Neuronal stem cell (in vitro differentiated cells): ENCODE data around the gene CACNA1C.

ENCODE experiments used
- DNase-seq: peaks from one replicate; pipeline ENCODE4 v3.0.0-alpha.2; 2013; ENCODE audit warnings: low spot score
- H2AFZ ChIP-seq: one replicate; pipeline ENCODE4 v1.6.1; 2013; ENCODE audit warnings: mild to moderate bottlenecking, low read length, inconsistent platforms
- H2AK5ac ChIP-seq: 2 replicates; pipeline ENCODE4 v1.6.1; 2013; ENCODE audit warnings: low read depth, mild to moderate bottlenecking, inconsistent platforms, low read length, moderate library complexity, mixed read lengths
- H2BK120ac ChIP-seq: 2 replicates; pipeline ENCODE4 v1.6.1; 2013; ENCODE audit warnings: low read depth, mild to moderate bottlenecking, inconsistent platforms, low read length, moderate library complexity, mixed read lengths
- H2BK12ac ChIP-seq: one replicate; pipeline ENCODE4 v1.6.1; 2013; ENCODE audit warnings: low read length, inconsistent platforms
- H2BK15ac ChIP-seq: 2 replicates; pipeline ENCODE4 v1.6.1; 2013; ENCODE audit warnings: mild to moderate bottlenecking, low read length, inconsistent platforms, mixed read lengths
- H2BK5ac ChIP-seq: one replicate; pipeline ENCODE4 v1.6.1; 2013; ENCODE audit warnings: inconsistent platforms, mild to moderate bottlenecking, low read length, moderate library complexity
- H3K14ac ChIP-seq: one replicate; pipeline ENCODE4 v1.6.1; 2013; ENCODE audit warnings: low read length, inconsistent platforms
- H3K18ac ChIP-seq: 2 replicates; pipeline ENCODE4 v1.6.1; 2013; ENCODE audit warnings: low read length, inconsistent platforms
- H3K23ac ChIP-seq: 2 replicates; pipeline ENCODE4 v1.6.1; 2013; ENCODE audit warnings: low read depth, mild to moderate bottlenecking, mixed read lengths, low read length, inconsistent platforms; ENCODE audit not compliant: poor library complexity
- H3K27ac ChIP-seq: replicated peaks from 3 replicates; pipeline ENCODE4 v1.5.1; 2013; ENCODE audit warnings: low read length, inconsistent platforms
- H3K27me3 ChIP-seq, 3 experiments: 2 replicates each; pipeline ENCODE4 v1.6.1; 2013; ENCODE audit warnings: low read length in 3 of 3, mild to moderate bottlenecking in 2 of 3, inconsistent platforms in 1 of 3, low read depth in 1 of 3, mixed read lengths in 1 of 3, moderate library complexity in 1 of 3; ENCODE audit not compliant: control insufficient read depth in 3 of 3, insufficient read depth in 3 of 3
- H3K36me3 ChIP-seq, 2 donors: replicated peaks in 1 of 2; 2 replicates each; pipeline ENCODE4 v1.6.1; 2013; ENCODE audit warnings: low read length in 2 of 2; ENCODE audit not compliant: control insufficient read depth in 2 of 2, insufficient read depth in 2 of 2
- H3K4ac ChIP-seq: 2 replicates; pipeline ENCODE4 v1.6.1; 2013; ENCODE audit warnings: inconsistent platforms, mild to moderate bottlenecking, low read length, moderate library complexity
- H3K4me1 ChIP-seq, 2 donors: 1 replicate in 1 of 2; 2 replicates in 1 of 2; pipeline ENCODE4 v1.6.1; 2013; ENCODE audit warnings: low read length in 2 of 2, low read depth in 1 of 2; ENCODE audit not compliant: control insufficient read depth in 2 of 2, insufficient read depth in 1 of 2
- H3K4me2 ChIP-seq: one replicate; pipeline ENCODE4 v1.6.1; 2013; ENCODE audit warnings: mild to moderate bottlenecking, low read length, inconsistent platforms; ENCODE audit not compliant: insufficient read depth, poor library complexity, severe bottlenecking
- H3K4me3 ChIP-seq, 2 donors: 2 replicates each; pipeline ENCODE4 v1.5.1; 2013; ENCODE audit warnings: low read length in 2 of 2, mild to moderate bottlenecking in 2 of 2, inconsistent platforms in 1 of 2, moderate library complexity in 1 of 2
- H3K79me1 ChIP-seq: one replicate; pipeline ENCODE4 v1.6.1; 2013; ENCODE audit warnings: low read depth, mild to moderate bottlenecking, inconsistent platforms, low read length, moderate library complexity
- H3K9ac ChIP-seq: one replicate; pipeline ENCODE4 v1.6.1; 2013; ENCODE audit warnings: mild to moderate bottlenecking, low read depth, low read length, inconsistent platforms; ENCODE audit not compliant: poor library complexity
- H3K9me3 ChIP-seq, 2 donors: replicated peaks in 1 of 2; 2 replicates each; pipeline versions ENCODE3 to v1.6.1; 2013; ENCODE audit warnings: low read length in 2 of 2, mild to moderate bottlenecking in 2 of 2, inconsistent platforms in 1 of 2, low read depth in 1 of 2, mixed read lengths in 1 of 2, moderate library complexity in 1 of 2; ENCODE audit not compliant: control insufficient read depth in 2 of 2, insufficient read depth in 1 of 2
- H4K8ac ChIP-seq: one replicate; pipeline ENCODE4 v1.6.1; 2013; ENCODE audit warnings: low read depth, mild to moderate bottlenecking, inconsistent platforms, low read length, moderate library complexity
- H4K91ac ChIP-seq: one replicate; pipeline ENCODE4 v1.6.1; 2013; ENCODE audit warnings: low read length, low read depth, mild to moderate bottlenecking, inconsistent platforms; ENCODE audit not compliant: poor library complexity
- WGBS, 2 donors: extraction: QIAGEN DNeasy Blood & Tissue Kit; methylation state at CpG; one replicate each; pipeline ENCODE4 v1.1.7; 2013; ENCODE audit warnings: missing lambda C conversion rate in 2 of 2, mixed read lengths in 1 of 2; ENCODE audit not compliant: insufficient read length in 2 of 2, insufficient replicate concordance in 1 of 2; ENCODE audit errors: extremely low coverage in 2 of 2; 5-methylcytosine and 5-hydroxymethylcytosine counted together

Gene CACNA1C

DNA sequence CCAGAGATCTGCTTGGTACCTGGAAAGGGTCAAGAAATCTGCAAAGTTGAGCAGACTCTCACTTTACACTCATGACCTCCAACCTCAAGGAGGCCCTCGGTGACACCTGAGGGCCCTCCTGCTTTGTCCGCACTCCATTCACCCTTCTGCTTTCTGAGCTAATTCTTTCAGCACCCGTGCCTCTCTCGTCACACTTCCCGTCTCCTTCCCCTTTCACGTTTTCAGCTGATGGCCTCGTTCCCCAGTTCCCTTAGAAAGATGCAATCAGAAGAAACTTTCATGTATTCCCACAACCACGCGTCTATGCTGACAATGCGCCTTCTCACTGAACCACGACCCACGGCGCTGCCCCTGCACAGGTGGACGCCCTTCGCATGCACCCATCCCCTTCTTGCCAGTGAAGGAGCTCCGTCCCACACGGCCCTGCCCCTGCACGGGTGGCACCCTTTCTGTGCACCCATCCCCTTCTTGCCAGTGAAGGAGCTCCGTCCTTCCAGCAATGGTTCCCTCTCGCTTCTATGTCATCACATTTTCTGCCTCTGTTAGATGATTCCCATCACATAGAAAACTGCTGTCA lies 401.9 kb downstream of the CACNA1C start:
- no peak overlapping the region for H3K9ac ChIP-seq
- DNase-seq = no peak
- H3K23ac ChIP-seq = no peak overlapping the region
- H4K91ac ChIP-seq = no peak overlapping the region
- H3K36me3 ChIP-seq = peaks cover 0 to 2% of the 10 kb centered on the region in 2 donors
- H3K4me2 ChIP-seq = no peak overlapping the region
- no peak overlapping the region for H3K14ac ChIP-seq
- H2BK15ac ChIP-seq = no peak overlapping the region
- no peak overlapping the region for H3K27ac ChIP-seq
- no peak overlapping the region for H3K4ac ChIP-seq
- no peaks in the 10 kb centered on the region for H3K9me3 ChIP-seq
- WGBS, 2 donors = no CpG with 5 or more reads among the region's 20 CpGs
- no peaks in the 10 kb centered on the region for H3K4me1 ChIP-seq
- H2BK12ac ChIP-seq = no peak overlapping the region
- peaks cover 2% of the 10 kb centered on the region for H3K79me1 ChIP-seq
- no peak overlapping the region for H3K4me3 ChIP-seq
- H2AK5ac ChIP-seq = no peak overlapping the region
- no peak overlapping the region for H2AFZ ChIP-seq
- H3K27me3 ChIP-seq = peaks cover 0 to 6% (median 0%) of the 10 kb centered on the region in 3 experiments
- no peak overlapping the region for H2BK120ac ChIP-seq
- H2BK5ac ChIP-seq = no peak overlapping the region
- H4K8ac ChIP-seq = no peak overlapping the region
- no peak overlapping the region for H3K18ac ChIP-seq

DNA sequence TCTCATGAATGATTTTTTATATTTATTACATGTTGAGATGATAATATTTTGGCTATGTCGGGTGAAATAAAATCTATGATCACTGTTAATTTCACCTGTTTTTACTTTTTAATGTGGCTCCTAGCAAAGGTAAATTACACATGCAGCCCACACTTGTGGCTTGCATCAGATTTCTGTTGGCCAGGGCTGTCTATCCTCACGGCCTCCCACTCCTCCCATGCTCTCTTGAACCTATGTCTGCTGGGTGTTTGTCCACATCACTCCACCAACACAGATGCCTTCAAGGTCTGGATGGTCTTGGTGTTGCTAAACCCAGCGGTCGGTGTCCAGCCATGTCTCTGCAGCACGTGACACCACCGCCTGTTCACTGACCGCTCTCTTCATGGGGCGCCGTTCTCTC lies 402.6 kb downstream of the CACNA1C start:
- Histone ChIP-seq H2BK5ac (no peak overlapping the region), H3K79me1 (peaks cover 2% of the 10 kb centered on the region), H3K4me2 (no peak overlapping the region), H2AK5ac (no peak overlapping the region), H3K9me3 (no peaks in the 10 kb centered on the region), H4K91ac (no peak overlapping the region), H3K27ac (no peak overlapping the region), H3K4me3 (no peak overlapping the region), H3K36me3 (peaks cover 0 to 2% of the 10 kb centered on the region in 2 donors), H2AFZ (no peak overlapping the region), H3K4ac (no peak overlapping the region), H3K27me3 (peaks cover 0 to 6% (median 0%) of the 10 kb centered on the region in 3 experiments), H3K23ac (no peak overlapping the region), H2BK15ac (no peak overlapping the region), H3K18ac (no peak overlapping the region), H2BK12ac (no peak overlapping the region), H3K4me1 (no peaks in the 10 kb centered on the region), H4K8ac (no peak overlapping the region), H2BK120ac (no peak overlapping the region), H3K9ac (no peak overlapping the region), H3K14ac (no peak overlapping the region)
- no peak for DNase-seq
- no CpG with 5 or more reads among the region's 9 CpGs for WGBS, 2 donors

DNA sequence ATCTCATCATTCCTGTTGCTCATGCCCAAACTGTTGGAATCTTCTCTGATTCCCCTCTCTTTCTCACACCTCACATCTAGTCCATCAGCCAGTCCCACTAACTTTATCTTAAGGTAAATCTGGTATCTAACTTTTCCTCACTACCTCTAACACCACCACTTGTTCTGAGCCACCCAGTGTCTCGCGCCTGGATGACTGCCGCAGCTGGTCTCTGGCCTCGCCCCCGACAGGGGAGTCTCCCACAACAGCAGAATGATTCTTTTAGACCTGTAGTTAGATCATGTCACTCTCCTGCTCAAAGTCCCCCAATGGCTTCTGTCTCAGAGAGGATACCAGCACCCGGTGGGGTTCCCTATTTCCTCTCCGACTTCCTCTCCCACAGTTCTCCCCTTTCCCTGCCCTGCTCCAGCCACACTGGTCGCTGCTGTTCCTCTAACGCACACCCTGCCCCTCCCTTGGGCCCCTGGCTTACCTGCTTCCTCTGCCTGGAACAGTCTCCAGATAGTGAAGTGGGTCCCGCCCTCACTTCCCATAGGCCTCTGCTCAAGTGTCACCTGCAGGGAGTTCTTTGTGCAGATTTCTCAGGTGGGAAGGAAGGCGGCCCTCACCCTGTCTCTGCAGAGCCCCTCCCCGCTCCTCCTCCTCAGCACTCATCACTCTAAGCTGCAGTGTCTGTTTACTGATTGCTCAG lies 403.5 kb downstream of the CACNA1C start:
- no peak overlapping the region for H3K4ac ChIP-seq
- H2AFZ ChIP-seq = no peak overlapping the region
- H3K4me3 ChIP-seq = no peak overlapping the region
- H2BK5ac ChIP-seq = no peak overlapping the region
- H3K4me2 ChIP-seq = no peak overlapping the region
- no peak overlapping the region for H2BK12ac ChIP-seq
- no peaks in the 10 kb centered on the region for H3K9me3 ChIP-seq
- no peak overlapping the region for H3K9ac ChIP-seq
- no peaks in the 10 kb centered on the region for H3K79me1 ChIP-seq
- no peak for DNase-seq
- H2AK5ac ChIP-seq = no peak overlapping the region
- H4K91ac ChIP-seq = no peak overlapping the region
- no peak overlapping the region for H3K27ac ChIP-seq
- no peaks in the 10 kb centered on the region for H3K4me1 ChIP-seq
- no peak overlapping the region for H3K23ac ChIP-seq
- no peak overlapping the region for H3K14ac ChIP-seq
- H3K18ac ChIP-seq = peak overlapping the region; percentile 54
- no peak overlapping the region for H4K8ac ChIP-seq
- no CpG with 5 or more reads among the region's 12 CpGs for WGBS, 2 donors
- H3K36me3 ChIP-seq = no peaks in the 10 kb centered on the region
- H3K27me3 ChIP-seq = peaks cover 0 to 9% (median 0%) of the 10 kb centered on the region in 3 experiments
- no peak overlapping the region for H2BK120ac ChIP-seq
- H2BK15ac ChIP-seq = no peak overlapping the region

DNA sequence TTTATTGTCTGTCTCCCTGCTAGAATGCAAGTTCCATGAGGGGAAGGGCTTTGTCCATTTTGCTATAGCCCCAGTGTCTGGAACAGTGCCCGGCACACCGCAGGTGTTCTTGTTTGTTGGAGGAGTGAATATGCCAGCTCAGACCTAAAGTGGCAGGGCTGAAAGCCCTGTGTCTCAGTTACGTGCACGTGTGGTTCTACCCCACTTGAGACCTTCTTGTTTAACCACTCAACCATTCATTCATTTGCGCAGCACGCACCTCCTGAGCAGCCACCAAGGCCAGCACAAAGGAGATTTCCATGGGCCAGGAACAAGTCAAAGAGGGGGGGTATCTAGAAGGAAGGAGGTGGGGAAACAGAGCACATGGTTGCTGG lies 404.0 kb downstream of the CACNA1C start:
- no CpG with 5 or more reads among the region's 6 CpGs for WGBS, 2 donors
- H2BK120ac ChIP-seq = no peak overlapping the region
- H3K4me3 ChIP-seq = no peak overlapping the region

More for the DNA sequence above, 404.0 kb downstream of the CACNA1C start:
- H3K36me3 ChIP-seq = no peaks in the 10 kb centered on the region
- H3K27me3 ChIP-seq = peaks cover 0 to 9% (median 0%) of the 10 kb centered on the region in 3 experiments
- H4K91ac ChIP-seq = no peak overlapping the region
- no peak overlapping the region for H3K27ac ChIP-seq
- no peak overlapping the region for H2BK12ac ChIP-seq
- no peak overlapping the region for H2AFZ ChIP-seq
- no peak overlapping the region for H2AK5ac ChIP-seq
- H2BK15ac ChIP-seq = no peak overlapping the region
- no peaks in the 10 kb centered on the region for H3K9me3 ChIP-seq
- no peak for DNase-seq
- no peak overlapping the region for H3K4me2 ChIP-seq
- no peak overlapping the region for H4K8ac ChIP-seq
- no peak overlapping the region for H2BK5ac ChIP-seq
- H3K4me1 ChIP-seq = no peaks in the 10 kb centered on the region
- H3K23ac ChIP-seq = no peak overlapping the region
- H3K79me1 ChIP-seq = no peaks in the 10 kb centered on the region
- H3K14ac ChIP-seq = no peak overlapping the region
- no peak overlapping the region for H3K4ac ChIP-seq
- H3K9ac ChIP-seq = no peak overlapping the region
- no peak overlapping the region for H3K18ac ChIP-seq
